HG03039 (cell line): ENCODE measurements around the gene OR4F6.

Experiments used
- ATAC-seq: cut with Tn5 transposase; IDR thresholded peaks from one replicate; pipeline ENCODE4 v1.9.1; 2021; ENCODE audit warnings: mild to moderate bottlenecking, moderate library complexity; ENCODE audit not compliant: unreplicated experiment

OR4F6 gene

GRCh38 chr15:101804375-101804774 is 1.1 kb downstream of the OR4F6 start:
- ATAC-seq, result no peak

DNA sequence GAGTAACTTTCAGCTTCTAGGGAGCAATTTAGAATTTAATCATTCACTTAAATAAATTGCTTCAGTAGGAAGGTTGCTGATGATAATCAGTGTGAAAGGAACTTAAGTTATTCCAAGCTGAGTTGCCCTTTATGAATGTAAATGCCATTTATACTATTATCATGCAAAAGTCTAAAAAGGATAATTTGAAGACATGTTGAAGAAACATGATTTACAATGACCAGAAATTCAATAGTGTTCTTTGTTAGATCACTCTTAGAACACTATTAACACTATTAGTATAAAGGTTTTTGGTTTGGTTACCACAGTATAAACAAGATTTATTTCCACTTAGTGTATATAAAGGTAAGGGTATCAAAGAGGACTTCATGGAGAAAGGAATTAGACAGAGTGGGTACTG is 1.6 kb downstream of the OR4F6 start:
- no peak for ATAC-seq

DNA sequence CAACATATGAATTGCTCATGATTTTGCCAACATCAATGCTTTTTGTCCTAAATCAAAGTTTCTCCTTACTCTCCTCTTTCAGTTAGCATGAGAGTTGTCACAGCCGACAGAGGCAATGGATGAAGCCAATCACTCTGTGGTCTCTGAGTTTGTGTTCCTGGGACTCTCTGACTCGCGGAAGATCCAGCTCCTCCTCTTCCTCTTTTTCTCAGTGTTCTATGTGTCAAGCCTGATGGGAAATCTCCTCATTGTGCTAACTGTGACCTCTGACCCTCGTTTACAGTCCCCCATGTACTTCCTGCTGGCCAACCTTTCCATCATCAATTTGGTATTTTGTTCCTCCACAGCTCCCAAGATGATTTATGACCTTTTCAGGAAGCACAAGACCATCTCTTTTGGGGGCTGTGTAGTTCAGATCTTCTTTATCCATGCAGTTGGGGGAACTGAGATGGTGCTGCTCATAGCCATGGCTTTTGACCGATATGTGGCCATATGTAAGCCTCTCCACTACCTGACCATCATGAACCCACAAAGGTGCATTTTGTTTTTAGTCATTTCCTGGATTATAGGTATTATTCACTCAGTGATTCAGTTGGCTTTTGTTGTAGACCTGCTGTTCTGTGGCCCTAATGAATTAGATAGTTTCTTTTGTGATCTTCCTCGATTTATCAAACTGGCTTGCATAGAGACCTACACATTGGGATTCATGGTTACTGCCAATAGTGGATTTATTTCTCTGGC is 2.5 kb downstream of the OR4F6 start:
- no peak for ATAC-seq

DNA sequence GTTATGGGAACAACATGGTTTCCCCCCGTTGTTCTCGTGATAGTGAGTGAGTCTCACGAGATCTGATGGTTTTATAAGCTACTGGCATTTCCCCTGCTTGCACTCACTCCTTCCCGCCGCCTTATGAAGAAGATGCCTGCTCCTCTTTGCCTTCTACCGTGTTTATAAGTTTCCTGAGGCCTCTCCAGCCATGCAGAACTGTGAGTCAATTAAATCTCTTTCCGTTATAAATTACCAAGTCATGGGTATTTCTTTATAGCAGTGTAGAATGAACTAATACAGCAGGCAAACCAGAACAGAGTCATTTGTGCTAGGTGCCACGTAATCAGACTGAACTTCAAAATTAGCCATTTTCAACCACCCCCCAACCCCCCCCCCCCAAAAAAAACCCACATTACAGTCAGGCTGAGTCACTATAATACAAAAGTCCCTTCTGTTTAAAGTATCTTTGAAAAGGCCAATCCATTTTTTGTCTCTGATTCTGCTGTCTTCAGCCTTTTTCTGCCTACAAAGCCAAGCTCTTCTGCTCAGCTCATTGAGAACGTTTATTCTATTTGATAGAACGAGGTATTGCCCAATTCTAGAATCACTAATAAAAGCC is 4.1 kb downstream of the OR4F6 start:
- no peak for ATAC-seq

DNA sequence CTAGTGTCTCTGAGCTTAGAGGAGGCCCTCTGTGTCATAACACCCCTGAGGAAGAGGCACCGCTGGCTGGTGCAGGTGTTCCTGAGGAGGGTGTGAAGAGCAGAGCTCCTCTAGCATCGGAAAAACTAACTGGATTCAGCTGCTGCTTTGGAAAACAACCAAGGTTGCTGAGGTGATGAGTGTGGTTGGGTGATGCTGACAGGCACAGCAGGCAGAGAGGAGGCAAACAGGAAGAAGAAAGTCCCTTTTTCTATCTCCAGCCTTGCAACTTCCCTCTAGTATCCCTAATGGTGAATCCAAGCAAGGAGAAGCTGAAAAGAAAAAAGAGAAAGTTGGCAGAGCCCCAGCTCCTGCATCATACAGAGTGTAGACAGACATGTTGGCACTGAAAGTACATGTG is 4.9 kb downstream of the OR4F6 start:
- ATAC-seq, result no peak

DNA sequence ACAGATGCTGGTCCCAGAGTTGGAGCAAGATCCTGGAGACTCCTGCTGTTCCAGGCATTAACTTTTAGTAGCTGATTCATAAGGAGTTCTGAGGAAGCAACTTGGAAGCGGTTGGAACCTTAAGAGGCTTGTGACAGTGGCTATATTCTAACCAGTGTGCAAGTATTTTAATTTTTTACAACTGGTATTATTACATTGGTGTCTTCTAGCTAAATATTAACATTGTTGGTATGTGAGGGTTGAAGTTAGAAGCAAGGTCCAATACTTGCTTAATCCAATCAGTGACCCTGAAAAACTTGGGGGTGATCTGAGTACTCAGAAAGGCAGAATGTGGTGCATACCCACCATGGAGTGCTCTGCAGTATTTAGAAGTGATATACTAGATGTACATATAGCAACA is 7.1 kb downstream of the OR4F6 start:
- ATAC-seq, result no peak

DNA sequence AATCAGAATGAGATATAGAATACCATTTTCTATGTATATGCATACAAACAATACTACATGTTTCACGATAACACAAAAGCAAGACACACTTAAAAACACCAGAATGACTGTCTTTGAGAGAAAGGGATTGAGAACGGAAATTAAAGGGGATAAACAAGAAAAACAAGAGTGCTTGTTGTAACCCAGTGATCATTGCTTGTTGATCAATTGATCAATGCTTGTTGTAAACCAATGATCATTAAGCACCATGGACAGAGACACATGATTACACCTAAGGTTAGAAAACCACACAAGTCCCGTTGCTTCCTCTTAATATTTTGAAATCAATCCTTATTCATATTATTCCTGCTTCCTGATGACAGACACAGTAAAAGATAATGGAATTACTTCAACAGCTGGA is 7.6 kb downstream of the OR4F6 start:
- ATAC-seq, result no peak

DNA sequence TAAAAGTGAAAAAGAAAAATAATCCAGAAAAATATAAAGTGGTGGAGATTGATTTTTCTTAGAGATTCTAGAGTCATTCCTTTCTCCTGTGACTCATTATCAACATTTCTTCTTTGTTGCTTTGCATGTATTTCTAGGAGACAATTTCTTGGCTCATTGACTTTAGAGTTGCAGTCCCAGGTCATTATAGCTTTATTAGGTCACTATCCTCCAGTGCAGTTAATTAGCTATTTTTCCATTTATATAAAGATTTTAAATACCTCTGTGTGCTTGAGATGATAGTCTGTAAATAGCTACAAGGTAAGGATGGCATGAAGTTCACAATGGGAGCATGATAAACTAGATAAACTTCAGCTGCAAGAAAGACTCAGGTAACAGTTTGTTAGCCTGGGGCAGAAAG is 8.6 kb downstream of the OR4F6 start, which contains the start of gene OR4F15:
OR4F15 (plus strand) TSS at position 301 of the 400 bp plus-strand sequence. CDS start 5,985 bp downstream, outside the sequence.
- no peak for ATAC-seq

DNA sequence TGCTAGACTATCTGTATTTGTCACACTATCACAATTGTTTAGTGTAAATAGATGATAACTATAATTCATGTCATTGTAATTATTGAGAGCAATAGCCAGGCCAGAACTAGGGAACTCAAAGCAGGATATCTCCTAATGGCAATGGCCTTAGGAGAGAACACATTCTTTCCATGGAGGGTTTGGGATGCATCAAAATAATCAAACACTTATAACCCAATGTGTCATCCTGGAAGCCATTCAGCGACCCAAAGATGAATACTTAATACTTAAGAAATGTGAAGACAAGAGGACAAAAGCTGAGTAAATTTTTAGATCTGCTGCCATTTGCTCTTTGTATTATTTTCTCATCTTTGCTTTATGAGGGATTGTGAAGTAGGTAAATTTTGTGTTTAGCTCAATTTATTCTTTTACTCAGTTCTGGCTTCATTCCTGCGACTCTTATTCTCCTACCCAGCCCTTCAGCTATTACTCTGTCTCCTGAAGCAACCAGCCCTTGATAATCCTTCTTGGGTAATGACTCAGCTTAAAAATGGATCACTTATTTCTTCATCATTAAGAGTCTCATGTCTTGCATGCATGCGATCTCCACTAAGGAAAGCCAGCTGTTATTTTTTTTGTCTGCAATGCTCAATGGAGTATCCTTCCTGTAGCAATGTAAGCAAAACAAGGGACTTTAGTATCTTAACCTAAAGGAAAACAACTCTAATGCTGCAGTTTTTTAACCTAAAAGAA is 10.7 kb downstream of the OR4F6 start:
- no peak for ATAC-seq

DNA sequence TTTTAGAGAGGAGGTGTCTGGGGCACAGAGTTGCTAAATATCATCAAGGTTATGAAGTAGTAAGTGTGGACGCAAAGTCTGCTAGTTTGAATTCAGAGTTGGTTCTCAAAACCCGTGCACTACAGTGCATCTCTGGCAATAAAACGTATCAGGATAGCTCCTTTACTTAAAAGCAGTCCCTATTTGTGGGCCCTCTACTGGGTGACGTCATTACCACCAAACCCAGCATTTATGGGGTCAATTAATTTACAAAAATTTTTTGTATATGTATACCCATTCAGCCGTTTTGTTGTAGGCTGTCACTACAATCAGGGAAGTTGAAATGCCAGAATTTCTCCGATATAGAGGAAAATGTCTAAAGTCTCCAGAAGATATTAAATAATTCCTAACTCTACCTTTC is 17.5 kb downstream of the OR4F6 start:
- no peak for ATAC-seq

- no peak for ATAC-seq
Measured at GRCh38 chr15:101827257-101827656, 23.9 kb downstream of the OR4F6 start.

GRCh38 chr15:101828774-101829173 is 25.5 kb downstream of the OR4F6 start:
- ATAC-seq, result no peak

DNA sequence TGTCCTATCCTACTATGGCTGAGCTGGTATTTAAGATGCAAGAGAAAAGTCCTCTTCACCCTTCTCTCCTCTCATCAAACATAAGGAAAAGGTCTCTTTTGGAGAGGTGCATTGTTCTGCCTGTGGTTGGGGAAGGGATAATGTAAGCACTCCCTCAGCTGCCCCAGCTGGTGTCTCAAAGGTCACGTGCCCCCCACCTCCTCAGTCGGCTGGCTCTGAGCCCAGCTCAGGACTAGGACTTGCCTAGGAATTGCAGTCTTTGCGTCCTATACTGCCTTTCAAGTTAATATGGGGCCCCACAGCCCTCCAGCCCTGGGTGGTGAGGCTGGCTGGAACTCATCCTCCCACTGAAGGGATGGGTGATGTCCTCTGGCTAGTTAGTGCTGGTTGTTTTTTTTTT is 38.3 kb downstream of the OR4F6 start:
- ATAC-seq, result no peak

DNA sequence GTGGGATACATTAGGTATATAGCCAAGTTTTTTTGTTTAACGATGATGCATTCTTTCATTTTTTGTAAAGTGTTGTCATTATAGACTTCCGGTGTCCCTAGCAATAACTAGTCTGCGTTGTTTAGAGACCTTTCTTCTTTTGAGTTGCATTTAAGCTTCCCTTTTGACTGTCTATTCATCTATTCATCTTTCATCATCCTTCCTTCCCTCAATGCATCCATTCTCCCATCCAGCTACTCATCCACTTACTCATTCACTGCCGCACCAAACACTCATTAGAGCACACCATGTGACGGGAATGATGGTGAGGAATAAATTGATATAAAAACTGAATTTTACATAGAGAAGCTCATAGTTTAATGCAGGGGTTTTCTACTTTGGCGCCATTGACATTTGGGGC is 41.6 kb downstream of the OR4F6 start:
- ATAC-seq, result no peak

DNA sequence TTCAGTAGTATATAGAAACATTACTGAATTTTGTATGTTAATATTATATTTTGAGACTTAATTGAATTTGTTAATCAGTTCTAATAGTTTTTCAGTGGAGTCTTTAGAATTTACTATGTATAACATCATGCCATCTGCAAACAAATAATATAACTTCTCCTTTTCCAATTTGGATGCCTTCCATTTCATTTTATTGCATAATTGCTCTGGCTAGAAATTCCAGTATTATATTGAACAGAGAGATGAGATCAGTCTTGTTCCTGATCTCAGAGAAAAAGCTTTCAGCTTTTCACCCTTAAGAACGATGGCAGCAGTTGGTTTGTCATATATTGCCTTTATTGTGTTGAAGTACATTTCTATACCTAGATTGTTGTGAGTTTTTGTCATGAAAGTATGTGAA is 49.0 kb downstream of the OR4F6 start:
- ATAC-seq, result no peak
